Type B pancreatic cell (in vitro differentiated cells): ENCODE data around the gene GNB1L. TPM values are rescaled to one million over a fixed set of nuclear protein-coding genes. Genes with fewer than 3 reads are reported as not detected.

ENCODE experiments used
- DNase-seq: peaks from one replicate; pipeline ENCODE4 v3.0.0; 2021; ENCODE audit warnings: mixed read lengths; ENCODE audit not compliant: unreplicated experiment; ENCODE audit errors: extremely low spot score
- H3K27ac Mint-ChIP-seq: 2 replicates; pipeline ENCODE4 v1.8.0; 2021; ENCODE audit warnings: mild to moderate bottlenecking, mixed read lengths
- H3K27me3 Mint-ChIP-seq: 2 replicates; pipeline ENCODE4 v1.8.0; 2021; ENCODE audit warnings: mixed read lengths
- H3K36me3 Mint-ChIP-seq: 2 replicates; pipeline ENCODE4 v1.8.0; 2021; ENCODE audit warnings: mixed read lengths
- H3K4me1 Mint-ChIP-seq: one replicate; pipeline ENCODE4 v1.8.0; 2021; ENCODE audit warnings: mixed read lengths; ENCODE audit not compliant: unreplicated experiment
- H3K4me3 Mint-ChIP-seq: 2 replicates; pipeline ENCODE4 v1.8.0; 2021; ENCODE audit warnings: mild to moderate bottlenecking, mixed read lengths
- H3K9me3 Mint-ChIP-seq: 2 replicates; pipeline ENCODE4 v1.8.0; 2021; ENCODE audit warnings: mixed read lengths
- total RNA-seq: library from RNA; stranded (reverse); gene quantifications from 2 replicates; pipeline ENCODE4 v1.2.1, GENCODE V29; 2021; ENCODE audit warnings: low replicate concordance
- TF ChIP-seq, protein P1 (sequence below): fragments of 200-600 bp; sonication (generic); conservative IDR thresholded peaks from 2 replicates; pipeline ENCODE4 v1.5.0; 2021; ENCODE audit warnings: antibody characterized with exemption, mild to moderate bottlenecking

Gene GNB1L
- total RNA-seq, 1 donor from 2014 or later: 7.7 TPM

DNA sequence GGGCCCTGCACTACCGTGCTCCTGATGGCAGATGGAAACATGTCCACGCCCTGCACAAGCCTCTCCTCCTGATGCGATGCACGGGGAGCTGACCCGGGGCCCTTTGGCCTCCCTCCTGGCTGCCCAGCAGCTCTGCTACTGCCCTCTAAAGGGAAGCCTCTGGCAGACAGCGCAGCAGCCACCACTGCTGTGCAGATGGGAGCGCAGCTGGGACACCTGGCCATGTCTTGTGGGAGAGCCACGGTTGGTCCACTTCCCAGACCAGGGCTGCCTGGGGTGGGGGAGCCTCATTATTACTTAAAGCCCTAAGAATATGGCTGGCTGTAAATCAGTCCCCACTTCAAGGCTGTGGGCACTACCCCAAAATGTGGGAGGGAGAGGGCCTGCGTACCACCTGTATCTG lies 55.8 kb downstream of the GNB1L start:
- Mint-ChIP-seq H3K4me1 (peaks cover 25% of the 10 kb centered on the region), H3K27ac (no peak overlapping the region), H3K27me3 (no peaks in the 10 kb centered on the region), H3K9me3 (no peaks in the 10 kb centered on the region), H3K36me3 (no peaks in the 10 kb centered on the region), H3K4me3 (no peak overlapping the region)
- TF ChIP-seq, protein P1, sequence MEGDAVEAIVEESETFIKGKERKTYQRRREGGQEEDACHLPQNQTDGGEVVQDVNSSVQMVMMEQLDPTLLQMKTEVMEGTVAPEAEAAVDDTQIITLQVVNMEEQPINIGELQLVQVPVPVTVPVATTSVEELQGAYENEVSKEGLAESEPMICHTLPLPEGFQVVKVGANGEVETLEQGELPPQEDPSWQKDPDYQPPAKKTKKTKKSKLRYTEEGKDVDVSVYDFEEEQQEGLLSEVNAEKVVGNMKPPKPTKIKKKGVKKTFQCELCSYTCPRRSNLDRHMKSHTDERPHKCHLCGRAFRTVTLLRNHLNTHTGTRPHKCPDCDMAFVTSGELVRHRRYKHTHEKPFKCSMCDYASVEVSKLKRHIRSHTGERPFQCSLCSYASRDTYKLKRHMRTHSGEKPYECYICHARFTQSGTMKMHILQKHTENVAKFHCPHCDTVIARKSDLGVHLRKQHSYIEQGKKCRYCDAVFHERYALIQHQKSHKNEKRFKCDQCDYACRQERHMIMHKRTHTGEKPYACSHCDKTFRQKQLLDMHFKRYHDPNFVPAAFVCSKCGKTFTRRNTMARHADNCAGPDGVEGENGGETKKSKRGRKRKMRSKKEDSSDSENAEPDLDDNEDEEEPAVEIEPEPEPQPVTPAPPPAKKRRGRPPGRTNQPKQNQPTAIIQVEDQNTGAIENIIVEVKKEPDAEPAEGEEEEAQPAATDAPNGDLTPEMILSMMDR: no peak
- no peak for DNase-seq

DNA sequence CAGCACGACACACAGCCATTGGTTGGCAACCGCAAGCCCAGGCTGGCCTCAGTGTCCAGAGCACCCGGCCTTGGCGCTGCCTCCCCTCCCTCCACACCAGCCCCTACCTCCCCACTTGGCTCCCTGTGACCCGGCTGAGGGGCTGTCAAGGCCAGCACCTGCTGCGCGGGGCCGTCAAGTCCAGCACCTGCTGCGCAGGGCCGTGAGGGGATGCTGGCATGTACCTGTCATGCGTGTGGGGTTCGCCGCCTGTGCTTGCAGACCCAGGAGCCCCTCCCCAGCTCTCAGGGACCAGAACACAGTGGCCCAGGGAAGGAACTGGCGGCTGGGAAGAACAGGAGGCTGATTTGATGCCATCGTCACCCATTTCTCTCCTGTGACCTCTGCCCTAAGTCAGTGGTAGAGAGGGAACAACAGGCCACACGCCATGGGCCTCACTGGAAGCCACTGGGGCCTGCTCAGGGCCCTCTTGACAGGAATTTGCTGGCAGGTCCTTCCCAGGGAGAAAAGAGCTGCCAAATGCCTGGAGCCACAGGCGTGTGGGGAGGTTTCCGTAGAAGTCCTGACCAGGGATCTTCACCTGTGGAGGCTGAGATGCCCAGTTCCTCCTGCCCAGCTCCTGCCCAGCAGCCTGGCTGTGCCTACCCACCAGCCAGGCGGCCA lies 56.5 kb downstream of the GNB1L start:
- Mint-ChIP-seq H3K9me3 (peaks cover 4% of the 10 kb centered on the region), H3K4me1 (peaks cover 25% of the 10 kb centered on the region), H3K4me3 (no peak overlapping the region), H3K36me3 (peaks cover 5% of the 10 kb centered on the region), H3K27ac (no peak overlapping the region), H3K27me3 (no peaks in the 10 kb centered on the region)
- DNase-seq: no peak
- TF ChIP-seq, protein P1: no peak

DNA sequence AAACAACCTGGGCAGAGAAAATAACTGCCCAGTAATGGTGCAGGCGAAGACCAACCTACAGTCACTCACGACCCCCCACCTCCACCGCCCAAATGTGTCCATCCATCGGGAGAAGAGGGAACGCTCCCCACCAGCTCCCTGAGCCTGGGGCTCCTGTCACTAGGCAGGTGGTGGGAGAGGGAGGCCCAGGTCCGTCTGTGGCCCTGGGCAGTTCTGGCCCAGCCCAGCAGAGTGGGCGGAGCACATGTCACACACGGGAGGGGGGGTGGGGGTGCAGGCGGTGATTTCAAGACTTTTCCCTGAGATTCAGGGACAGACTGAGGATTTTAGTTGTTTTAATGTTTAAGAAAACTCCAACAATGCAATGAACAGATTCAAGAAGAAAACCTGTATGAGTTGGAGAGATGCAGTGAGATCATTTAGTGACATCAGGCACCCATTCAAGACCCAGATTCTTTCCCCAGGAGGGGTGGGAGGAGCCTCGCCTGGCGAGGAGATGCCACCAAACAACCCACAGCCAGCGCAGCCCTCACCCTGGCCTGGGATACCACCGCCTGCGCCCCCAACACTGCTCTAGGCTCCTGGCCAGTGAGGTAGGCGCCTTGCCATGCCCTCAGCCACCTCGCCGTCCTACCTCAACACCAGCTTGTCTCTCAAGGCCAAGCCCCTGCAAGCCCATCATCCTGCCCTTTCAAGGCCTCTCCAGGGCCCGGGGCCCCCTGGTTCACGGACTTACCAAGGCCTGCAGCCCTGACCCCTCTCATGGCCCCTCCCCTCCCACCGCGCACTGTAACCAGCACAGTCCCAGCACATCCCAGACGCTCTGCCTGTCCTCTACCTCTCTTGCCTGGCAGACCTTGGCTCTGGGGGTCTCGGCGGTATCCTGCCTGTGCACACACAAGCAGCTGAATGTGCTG lies 57.3 kb downstream of the GNB1L start:
- Mint-ChIP-seq H3K4me3 (no peak overlapping the region), H3K27ac (no peak overlapping the region), H3K36me3 (peaks cover 6% of the 10 kb centered on the region), H3K4me1 (peaks cover 20% of the 10 kb centered on the region), H3K9me3 (peaks cover 6% of the 10 kb centered on the region), H3K27me3 (no peaks in the 10 kb centered on the region)
- TF ChIP-seq, protein P1: no peak
- DNase-seq: no peak

DNA sequence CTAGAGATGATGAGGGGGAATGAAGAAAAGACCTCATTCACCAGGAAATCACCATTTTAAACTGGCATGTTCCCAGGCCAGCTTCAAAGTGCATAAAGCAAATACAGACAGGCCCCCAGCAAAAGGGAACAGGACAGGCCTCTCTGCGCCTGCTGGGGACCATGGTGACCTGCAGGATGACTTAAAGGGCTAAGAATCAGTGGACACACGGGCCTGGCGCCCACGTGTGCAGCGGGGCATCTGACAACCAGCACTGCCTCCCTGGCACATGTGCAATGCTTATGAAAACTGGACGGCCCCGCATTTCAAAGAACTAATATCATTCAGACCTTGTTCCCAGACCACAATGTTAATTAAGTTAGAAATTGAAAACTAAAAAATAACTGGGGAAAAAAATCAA lies 58.5 kb downstream of the GNB1L start:
- Mint-ChIP-seq H3K4me3 (no peak overlapping the region), H3K36me3 (peaks cover 6% of the 10 kb centered on the region)

DNA sequence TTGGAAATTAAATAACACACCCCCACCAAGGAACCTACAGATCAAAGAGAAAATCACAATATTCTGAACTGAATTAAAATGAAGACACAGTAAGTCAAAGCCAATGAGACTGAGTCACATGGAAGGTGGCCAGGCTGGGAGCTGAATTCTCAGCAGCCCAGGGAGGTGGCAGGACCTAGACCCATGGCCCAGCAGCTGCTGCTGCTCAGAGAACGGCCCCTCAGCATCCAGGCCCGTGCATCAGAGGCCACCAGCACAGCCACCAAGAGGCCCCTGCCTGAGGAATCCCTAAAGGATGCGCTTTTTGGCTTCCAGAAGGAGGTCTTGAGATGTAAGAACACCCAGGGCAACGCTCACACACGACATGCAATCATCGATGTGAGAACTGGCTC lies 59.1 kb downstream of the GNB1L start:
- Mint-ChIP-seq H3K36me3 (peaks cover 6% of the 10 kb centered on the region), H3K27ac (no peak overlapping the region), H3K27me3 (no peaks in the 10 kb centered on the region), H3K4me3 (no peak overlapping the region), H3K4me1 (peaks cover 13% of the 10 kb centered on the region), H3K9me3 (peaks cover 14% of the 10 kb centered on the region)
- DNase-seq: no peak
- TF ChIP-seq, protein P1: no peak

More for the DNA sequence above, 58.5 kb downstream of the GNB1L start:
- Mint-ChIP-seq H3K27ac (no peak overlapping the region), H3K9me3 (peaks cover 14% of the 10 kb centered on the region), H3K27me3 (no peaks in the 10 kb centered on the region), H3K4me1 (peaks cover 13% of the 10 kb centered on the region)
- TF ChIP-seq, protein P1: no peak
- no peak for DNase-seq
